ENCODE measurements around the gene IL34. TPM values are rescaled to one million over a fixed set of nuclear protein-coding genes. Genes with fewer than 3 reads are reported as not detected.

IL34 gene
- total RNA-seq, 1 experiment from 2014 or later = not detected

DNA sequence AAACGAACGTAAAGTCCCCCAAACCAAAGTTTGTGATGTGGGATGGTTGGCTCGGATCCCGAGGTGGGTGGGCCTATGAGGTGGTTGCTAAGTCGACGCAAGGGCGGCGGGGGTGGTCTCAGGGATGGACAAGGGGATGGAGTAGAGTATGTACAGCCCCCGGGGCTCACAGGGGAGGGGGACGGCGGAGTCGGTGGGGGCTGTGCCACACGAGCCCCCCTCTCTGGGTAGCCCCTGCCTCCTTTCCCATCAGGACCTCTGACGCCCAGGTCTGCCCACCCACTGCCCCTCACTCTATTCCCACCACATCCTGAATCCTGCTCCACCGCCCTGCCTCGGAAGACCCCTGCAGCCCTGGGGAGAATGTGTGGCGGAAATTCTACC, 15.2 kb downstream of the IL34 start:
- Histone ChIP-seq H3K9ac (ENCODE audit: low read length) (no peak overlapping the region), H3K36me3 (ENCODE audit: control insufficient read depth in 1 of 2, insufficient read depth in 2 of 2, low read length in 2 of 2) (peaks cover 0 to 6% of the 10 kb centered on the region in 2 experiments; a peak in 2 of 4 replicates), H4K20me1 (ENCODE audit: insufficient read depth) (no peaks in the 10 kb centered on the region), H2AFZ (ENCODE audit: low read depth, low read length, poor library complexity, severe bottlenecking) (no peak overlapping the region), H3K27me3 (ENCODE audit: insufficient read depth, low read length) (no peaks in the 10 kb centered on the region), H3K27ac (ENCODE audit: low read depth, low read length) (no peak overlapping the region), H3K4me3 (replicated peaks in 1 of 2; ENCODE audit: low read depth in 1 of 2, low read length in 2 of 2) (no peak overlapping the region), H3K9me2 (ENCODE audit: insufficient read depth) (no peaks in the 10 kb centered on the region), H3K4me1 (ENCODE audit: control insufficient read depth in 1 of 2, insufficient read depth in 2 of 2, low read length in 2 of 2) (no peaks in the 10 kb centered on the region), H3K4me2 (ENCODE audit: low read length) (no peak overlapping the region), H3K79me2 (ENCODE audit: insufficient read depth, low read length) (no peaks in the 10 kb centered on the region), H3K9me3 (ENCODE audit: control insufficient read depth in 1 of 2, insufficient read depth in 1 of 2, low read depth in 1 of 2, low read length in 2 of 2) (no peaks in the 10 kb centered on the region)
- no TSS peak for BruUV-seq (replicated peaks)
- TF ChIP-seq ELF1 (IDR thresholded peaks at IDR 0.05; ENCODE audit: borderline replicate concordance, low read depth) (no peak), CBX3 (IDR thresholded peaks at IDR 0.05; ENCODE audit: low read depth) (no peak), POLR2A (IDR thresholded peaks at IDR 0.05; ENCODE audit: borderline replicate concordance, extremely low read depth, insufficient read depth, insufficient read length) (no peak), ZFX (IDR thresholded peaks at IDR 0.05) (no peak), TCF7L2 (IDR thresholded peaks at IDR 0.05; ENCODE audit: borderline replicate concordance, extremely low read depth, insufficient read depth, insufficient read length) (no peak)
- TF ChIP-seq, protein P1, sequence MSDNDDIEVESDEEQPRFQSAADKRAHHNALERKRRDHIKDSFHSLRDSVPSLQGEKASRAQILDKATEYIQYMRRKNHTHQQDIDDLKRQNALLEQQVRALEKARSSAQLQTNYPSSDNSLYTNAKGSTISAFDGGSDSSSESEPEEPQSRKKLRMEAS (IDR thresholded peaks at IDR 0.05) = no peak
- no peak for ATAC-seq
- DNase-seq (ENCODE audit: low read depth, low spot score) = no peak
- ChIA-PET RAD21 (ENCODE audit: low non-redundant PET in 1 of 2, low total read pairs in 2 of 2, uncharacterized antibody in 2 of 2, unreplicated experiment in 2 of 2) (no interaction called here), CTCF (interaction anchor here (1.7 kb wide), 1 partner anchor 109 kb away, joined by 8 read pairs; no protein-coding TSS in a partner anchor), POLR2A (no interaction called here)
- intact Hi-C loops (cut with micrococcal nuclease) = no loop called here

DNA sequence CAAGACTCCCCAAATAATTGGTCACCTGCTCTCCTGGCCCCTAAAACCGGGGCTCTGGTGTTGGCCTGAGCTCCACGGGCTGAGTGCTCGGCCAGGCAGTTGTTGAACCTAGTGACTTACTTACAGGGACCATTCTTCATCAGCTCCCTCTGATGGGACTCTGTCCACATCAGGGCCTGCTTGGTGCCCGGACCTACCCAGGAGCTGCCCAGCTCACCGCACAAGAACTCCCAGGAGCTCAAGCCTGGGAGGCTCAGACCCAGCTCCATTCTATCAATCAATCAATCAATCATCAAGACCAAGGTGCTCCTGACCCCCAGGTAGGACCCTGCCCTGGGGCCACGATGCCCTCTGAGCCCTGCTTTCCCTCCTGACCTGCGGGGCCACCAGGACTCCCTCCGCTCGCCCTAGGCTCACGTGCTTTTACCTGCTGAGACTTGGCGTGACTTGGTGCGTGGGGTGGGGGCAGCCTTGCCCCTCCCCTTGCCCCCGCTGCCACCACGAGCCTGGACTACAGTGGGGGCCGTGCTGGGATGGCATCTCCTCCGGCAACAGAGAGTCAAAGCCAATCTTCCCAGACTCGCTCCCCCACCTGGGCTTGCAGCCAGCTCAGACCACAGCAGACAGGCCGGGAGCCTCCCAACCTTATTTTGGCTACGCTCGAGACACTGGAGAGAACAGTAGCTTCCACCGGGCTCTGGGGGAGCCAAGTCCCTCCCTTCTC, 15.7 kb downstream of the IL34 start:
- Histone ChIP-seq H3K9ac (ENCODE audit: low read length) (no peak overlapping the region), H2AFZ (ENCODE audit: low read depth, low read length, poor library complexity, severe bottlenecking) (no peak overlapping the region), H3K4me2 (ENCODE audit: low read length) (no peak overlapping the region), H3K79me2 (ENCODE audit: insufficient read depth, low read length) (no peaks in the 10 kb centered on the region), H3K27me3 (ENCODE audit: insufficient read depth, low read length) (no peaks in the 10 kb centered on the region), H3K9me3 (ENCODE audit: control insufficient read depth in 1 of 2, insufficient read depth in 1 of 2, low read depth in 1 of 2, low read length in 2 of 2) (no peaks in the 10 kb centered on the region), H3K36me3 (ENCODE audit: control insufficient read depth in 1 of 2, insufficient read depth in 2 of 2, low read length in 2 of 2) (peaks cover 0 to 6% of the 10 kb centered on the region in 2 experiments; a peak in 2 of 4 replicates), H3K4me1 (ENCODE audit: control insufficient read depth in 1 of 2, insufficient read depth in 2 of 2, low read length in 2 of 2) (no peaks in the 10 kb centered on the region), H3K9me2 (ENCODE audit: insufficient read depth) (no peaks in the 10 kb centered on the region), H4K20me1 (ENCODE audit: insufficient read depth) (no peaks in the 10 kb centered on the region), H3K27ac (ENCODE audit: low read depth, low read length) (no peak overlapping the region), H3K4me3 (replicated peaks in 1 of 2; ENCODE audit: low read depth in 1 of 2, low read length in 2 of 2) (no peak overlapping the region)
- ATAC-seq (peak; percentile 25), DNase-seq (ENCODE audit: low read depth, low spot score) (no peak)
- BruUV-seq (replicated peaks) = TSS peak; percentile 57
- ChIA-PET RAD21 (ENCODE audit: low non-redundant PET in 1 of 2, low total read pairs in 2 of 2, uncharacterized antibody in 2 of 2, unreplicated experiment in 2 of 2) (interaction anchor here in 1 of 2 experiments (1.2 kb wide), 1 partner anchor 109 kb away, joined by 3 read pairs; no protein-coding TSS in a partner anchor), CTCF (interaction anchor here (1.7 kb wide), 1 partner anchor 109 kb away, joined by 8 read pairs; no protein-coding TSS in a partner anchor), POLR2A (no interaction called here)
- intact Hi-C loops (cut with micrococcal nuclease) = no loop called here
- TF ChIP-seq SIN3A (IDR thresholded peaks at IDR 0.05; ENCODE audit: low read depth) (no peak), EZH2phosphoT487 (IDR thresholded peaks at IDR 0.05; ENCODE audit: borderline replicate concordance) (no peak), POLR2AphosphoS5 (IDR thresholded peaks at IDR 0.05; ENCODE audit: low read depth, low read length) (no peak), EGR1 (IDR thresholded peaks at IDR 0.05; ENCODE audit: low read depth) (no peak), ZFX (IDR thresholded peaks at IDR 0.05) (no peak), CBX3 (IDR thresholded peaks at IDR 0.05; ENCODE audit: low read depth) (no peak), ELF1 (IDR thresholded peaks at IDR 0.05; ENCODE audit: borderline replicate concordance, low read depth) (no peak), TCF7L2 (IDR thresholded peaks at IDR 0.05; ENCODE audit: borderline replicate concordance, extremely low read depth, insufficient read depth, insufficient read length) (no peak)
- TF ChIP-seq, protein P2, sequence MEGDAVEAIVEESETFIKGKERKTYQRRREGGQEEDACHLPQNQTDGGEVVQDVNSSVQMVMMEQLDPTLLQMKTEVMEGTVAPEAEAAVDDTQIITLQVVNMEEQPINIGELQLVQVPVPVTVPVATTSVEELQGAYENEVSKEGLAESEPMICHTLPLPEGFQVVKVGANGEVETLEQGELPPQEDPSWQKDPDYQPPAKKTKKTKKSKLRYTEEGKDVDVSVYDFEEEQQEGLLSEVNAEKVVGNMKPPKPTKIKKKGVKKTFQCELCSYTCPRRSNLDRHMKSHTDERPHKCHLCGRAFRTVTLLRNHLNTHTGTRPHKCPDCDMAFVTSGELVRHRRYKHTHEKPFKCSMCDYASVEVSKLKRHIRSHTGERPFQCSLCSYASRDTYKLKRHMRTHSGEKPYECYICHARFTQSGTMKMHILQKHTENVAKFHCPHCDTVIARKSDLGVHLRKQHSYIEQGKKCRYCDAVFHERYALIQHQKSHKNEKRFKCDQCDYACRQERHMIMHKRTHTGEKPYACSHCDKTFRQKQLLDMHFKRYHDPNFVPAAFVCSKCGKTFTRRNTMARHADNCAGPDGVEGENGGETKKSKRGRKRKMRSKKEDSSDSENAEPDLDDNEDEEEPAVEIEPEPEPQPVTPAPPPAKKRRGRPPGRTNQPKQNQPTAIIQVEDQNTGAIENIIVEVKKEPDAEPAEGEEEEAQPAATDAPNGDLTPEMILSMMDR (IDR thresholded peaks at IDR 0.05 in 2 of 3, conservative IDR thresholded peaks at IDR 0.05 in 1 of 3; ENCODE audit: borderline replicate concordance in 1 of 3, insufficient read depth in 1 of 3, low read depth in 2 of 3, low read length in 2 of 3) = no peak
- TF ChIP-seq, protein P3, sequence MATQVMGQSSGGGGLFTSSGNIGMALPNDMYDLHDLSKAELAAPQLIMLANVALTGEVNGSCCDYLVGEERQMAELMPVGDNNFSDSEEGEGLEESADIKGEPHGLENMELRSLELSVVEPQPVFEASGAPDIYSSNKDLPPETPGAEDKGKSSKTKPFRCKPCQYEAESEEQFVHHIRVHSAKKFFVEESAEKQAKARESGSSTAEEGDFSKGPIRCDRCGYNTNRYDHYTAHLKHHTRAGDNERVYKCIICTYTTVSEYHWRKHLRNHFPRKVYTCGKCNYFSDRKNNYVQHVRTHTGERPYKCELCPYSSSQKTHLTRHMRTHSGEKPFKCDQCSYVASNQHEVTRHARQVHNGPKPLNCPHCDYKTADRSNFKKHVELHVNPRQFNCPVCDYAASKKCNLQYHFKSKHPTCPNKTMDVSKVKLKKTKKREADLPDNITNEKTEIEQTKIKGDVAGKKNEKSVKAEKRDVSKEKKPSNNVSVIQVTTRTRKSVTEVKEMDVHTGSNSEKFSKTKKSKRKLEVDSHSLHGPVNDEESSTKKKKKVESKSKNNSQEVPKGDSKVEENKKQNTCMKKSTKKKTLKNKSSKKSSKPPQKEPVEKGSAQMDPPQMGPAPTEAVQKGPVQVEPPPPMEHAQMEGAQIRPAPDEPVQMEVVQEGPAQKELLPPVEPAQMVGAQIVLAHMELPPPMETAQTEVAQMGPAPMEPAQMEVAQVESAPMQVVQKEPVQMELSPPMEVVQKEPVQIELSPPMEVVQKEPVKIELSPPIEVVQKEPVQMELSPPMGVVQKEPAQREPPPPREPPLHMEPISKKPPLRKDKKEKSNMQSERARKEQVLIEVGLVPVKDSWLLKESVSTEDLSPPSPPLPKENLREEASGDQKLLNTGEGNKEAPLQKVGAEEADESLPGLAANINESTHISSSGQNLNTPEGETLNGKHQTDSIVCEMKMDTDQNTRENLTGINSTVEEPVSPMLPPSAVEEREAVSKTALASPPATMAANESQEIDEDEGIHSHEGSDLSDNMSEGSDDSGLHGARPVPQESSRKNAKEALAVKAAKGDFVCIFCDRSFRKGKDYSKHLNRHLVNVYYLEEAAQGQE (IDR thresholded peaks at IDR 0.05; ENCODE audit: low read depth) = no peak
- TF ChIP-seq, protein P1 (IDR thresholded peaks at IDR 0.05) = no peak

Measured in HCT116 (cell line).